GM12878 (cell line): ENCODE results near the gene NPVF. TPM values are rescaled to one million over a fixed set of nuclear protein-coding genes. Genes with fewer than 3 reads are reported as not detected.

Experiments
- ATAC-seq: fragments of 200-7000 bp; cut with Tn5 transposase; 3 replicates; pipeline ENCODE4 v1.9.1; 2020; ENCODE audit warnings: mild to moderate bottlenecking, moderate library complexity
- BruUV-seq: library from RNA; stranded (reverse); fragments of 400-500 nt; replicated peaks from 2 replicates; lab custom pipeline; 2021; lab: Mats Ljungman, UMichigan
- CTCF ChIA-PET: fragments of 300-600 bp; sonication (Branson Sonifier 250); formaldehyde crosslinking; extraction: SDS; loops from one replicate; lab custom pipeline; 2021; ENCODE audit warnings: inconsistent platforms; lab: Yijun Ruan, JAX
- POLR2A ChIA-PET: fragments of 350-600 bp; formaldehyde crosslinking; extraction: SDS; loops from one replicate; lab custom pipeline; 2021; ENCODE audit warnings: inconsistent platforms; lab: Charles Lee
- RAD21 ChIA-PET: fragments of 300-600 bp; sonication (Branson Sonifier 250); formaldehyde crosslinking; loops from one replicate; lab custom pipeline; 2023; ENCODE audit warnings: antibody characterized with exemption; ENCODE audit not compliant: unreplicated experiment; lab: Charles Lee
- SMC1A ChIA-PET: fragments of 300-600 bp; sonication (Branson Sonifier 250); formaldehyde crosslinking; loops from one replicate; lab custom pipeline; 2023; ENCODE audit not compliant: unreplicated experiment, uncharacterized antibody; lab: Charles Lee
- DNase-seq: peaks from one replicate; pipeline ENCODE4 v3.0.0-alpha.2; 2011; ENCODE audit warnings: low read depth, low spot score
- FAIRE-seq: peaks from 3 replicates; lab custom pipeline; 2011; peaks lifted over from hg19 to GRCh38; lab: Jason Lieb, UNC
- H2AFZ ChIP-seq: 2 replicates; pipeline ENCODE4 v1.6.0; 2011; ENCODE audit warnings: low read depth, low read length, control low read depth; ENCODE audit not compliant: control insufficient read depth
- H3K27ac ChIP-seq: 2 replicates; pipeline ENCODE4 v1.5.1; 2011; ENCODE audit warnings: control low read depth; ENCODE audit not compliant: control insufficient read depth, insufficient read depth
- H3K27me3 ChIP-seq, 2 experiments: replicated peaks in 1 of 2; 2 replicates each; pipeline versions ENCODE4 v1.6.0 to v1.6.1; 2011; ENCODE audit warnings: low read length in 1 of 2; ENCODE audit not compliant: control insufficient read depth in 2 of 2, insufficient read depth in 2 of 2
- H3K36me3 ChIP-seq, 2 experiments: 2 replicates each; pipeline ENCODE4 v1.5.1; 2011; ENCODE audit warnings: low read length in 1 of 2; ENCODE audit not compliant: control insufficient read depth in 2 of 2, insufficient read depth in 2 of 2
- H3K4me1 ChIP-seq: 2 replicates; pipeline ENCODE4 v1.6.1; 2011; ENCODE audit warnings: mild to moderate bottlenecking, low read length, moderate library complexity, mixed read lengths; ENCODE audit not compliant: control insufficient read depth, insufficient read depth
- H3K4me2 ChIP-seq: 2 replicates; pipeline ENCODE4 v1.6.0; 2011; ENCODE audit warnings: control low read depth; ENCODE audit not compliant: control insufficient read depth, insufficient read depth
- H3K4me3 ChIP-seq: fragments of 200-600 bp; sonication (generic); 2 replicates; pipeline ENCODE4 v1.5.1; 2016
- H3K79me2 ChIP-seq: 2 replicates; pipeline ENCODE4 v1.6.0; 2011; ENCODE audit warnings: low read length; ENCODE audit not compliant: control insufficient read depth, insufficient read depth
- H3K9ac ChIP-seq: 2 replicates; pipeline ENCODE4 v1.8.0; 2011; ENCODE audit warnings: low read length, control low read depth, mixed read lengths; ENCODE audit not compliant: control insufficient read depth, insufficient read depth
- H3K9me3 ChIP-seq: replicated peaks from 3 replicates; pipeline ENCODE4 v1.5.1; 2011; ENCODE audit warnings: mild to moderate bottlenecking, low read length; ENCODE audit not compliant: control insufficient read depth, insufficient read depth
- H4K20me1 ChIP-seq: 2 replicates; pipeline ENCODE4 v1.6.0; 2011; ENCODE audit not compliant: control insufficient read depth, insufficient read depth
- CHD1 ChIP-seq: IDR thresholded peaks from 2 replicates; pipeline ENCODE4 v1.6.1; 2012; ENCODE audit warnings: low read depth, low read length, improper control_type of control experiment
- ESRRA ChIP-seq: IDR thresholded peaks from 2 replicates; pipeline ENCODE4 v1.6.1; 2012; ENCODE audit warnings: mild to moderate bottlenecking, low read length, improper control_type of control experiment
- HCFC1 ChIP-seq: fragments of 150-350 bp; IDR thresholded peaks from 2 replicates; pipeline ENCODE4 v1.6.1; 2014; ENCODE audit warnings: low read length
- HDAC6 ChIP-seq: fragments of 200-600 bp; sonication (generic); IDR thresholded peaks from one replicate; pipeline ENCODE4 v1.8.0; 2017; ENCODE audit warnings: antibody characterized with exemption; ENCODE audit not compliant: unreplicated experiment
- WGBS: methylation state at CpG from one replicate; pipeline ENCODE4 v1.1.6; 2016; ENCODE audit warnings: low lambda C conversion rate; ENCODE audit not compliant: insufficient replicate concordance, insufficient coverage; ENCODE audit errors: missing lambda C conversion rate; 5-methylcytosine and 5-hydroxymethylcytosine counted together
- in situ Hi-C: fragments of 300-500 bp; cut with MboI; formaldehyde crosslinking; loops from 9 replicates; pipeline ENCODE4 v1.14.3; 2018; ENCODE audit warnings: mixed read lengths
- intact Hi-C: fragments of 100-400 bp; cut with micrococcal nuclease; formaldehyde crosslinking; loops from one replicate; pipeline ENCODE4 v1.14.2; 2022; ENCODE audit not compliant: unreplicated experiment
- polyA plus RNA-seq, 11 experiments: library from polyadenylated mRNA; depleted of rRNA in 4 of 11; unstranded in 6 of 11; stranded (reverse) in 5 of 11; fragments of >200 nt; fragmentation: Nextera tagmentation in 4 of 11; fragmentation: Illumina TruSeq in 1 of 11; extraction: Ambion mirVana in 4 of 11; extraction: Trizol in 1 of 11; gene quantifications; 1 replicate in 1 of 11; 2 replicates in 10 of 11; pipeline versions ENCODE4 v1.2.1 to v1.2.3, GENCODE V29; 2011 to 2016; ENCODE audit warnings: inconsistent platforms in 2 of 11, missing spikeins in 2 of 11, low read depth in 1 of 11
- total RNA-seq, 4 experiments: library from RNA; depleted of rRNA in 3 of 4; stranded (reverse); fragments of >200 nt in 3 of 4; fragmentation: Illumina TruSeq in 1 of 4; extraction: Trizol in 1 of 4; gene quantifications; 2 replicates each; pipeline versions ENCODE4 v1.2.1 to v1.2.3, GENCODE V29; 2013 to 2021
- TF ChIP-seq, protein P1 (sequence below): IDR thresholded peaks from 2 replicates; pipeline ENCODE4 v1.6.1; 2012; ENCODE audit warnings: low read depth, low read length, improper control_type of control experiment
- TF ChIP-seq, protein P2 (sequence below): fragments of 450-650 bp; IDR thresholded peaks from 2 replicates; pipeline ENCODE4 v1.6.1; 2017; ENCODE audit warnings: borderline replicate concordance
- TF ChIP-seq, protein P3 (sequence below): IDR thresholded peaks from 2 replicates; pipeline ENCODE4 v1.6.1; 2011; ENCODE audit warnings: borderline replicate concordance, low read depth, mild to moderate bottlenecking, moderate library complexity, low read length; ENCODE audit not compliant: insufficient read depth, poor library complexity, severe bottlenecking

The NPVF gene
- total and polyA plus RNA-seq, 10 of the 15 experiments (the other 5 are each of a cell fraction or from before 2014, with no cell fraction given), result not detected

DNA sequence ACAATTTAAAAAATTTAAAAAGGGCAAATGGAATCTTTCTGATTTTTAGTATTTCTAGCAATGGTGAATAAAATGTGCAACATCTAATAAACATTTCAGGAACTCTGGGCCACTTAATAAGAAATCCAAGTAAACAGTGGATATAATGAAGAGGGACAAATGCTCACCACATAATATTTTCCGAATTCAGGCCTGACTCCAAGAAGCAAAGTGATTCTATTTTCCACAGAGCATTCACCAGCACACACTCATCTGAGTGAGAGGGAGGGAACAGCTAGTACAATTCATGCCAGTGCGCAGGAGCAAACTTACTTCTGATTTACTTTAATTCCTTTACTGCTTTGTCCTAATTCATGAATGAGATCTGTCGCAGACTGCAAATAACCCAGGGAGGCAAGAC, 10.1 kb downstream of the NPVF start:
- POLR2A ChIA-PET, result no interaction called here
- H3K79me2 ChIP-seq, result no peaks in the 10 kb centered on the region
- H3K4me2 ChIP-seq, result no peak overlapping the region
- H3K4me3 ChIP-seq, result no peak overlapping the region
- intact Hi-C loops (no loop called here), in situ Hi-C loops (no loop called here)
- H3K9ac ChIP-seq, result no peak overlapping the region
- no TSS peak for BruUV-seq
- no peaks in the 10 kb centered on the region for H3K4me1 ChIP-seq
- H3K27me3 ChIP-seq, result peaks cover 0 to 2% of the 10 kb centered on the region in 2 experiments; a peak in 2 of 4 replicates
- no peak for TF ChIP-seq ESRRA
- TF ChIP-seq HDAC6, result no peak
- no peak for TF ChIP-seq CHD1
- TF ChIP-seq, protein P1, sequence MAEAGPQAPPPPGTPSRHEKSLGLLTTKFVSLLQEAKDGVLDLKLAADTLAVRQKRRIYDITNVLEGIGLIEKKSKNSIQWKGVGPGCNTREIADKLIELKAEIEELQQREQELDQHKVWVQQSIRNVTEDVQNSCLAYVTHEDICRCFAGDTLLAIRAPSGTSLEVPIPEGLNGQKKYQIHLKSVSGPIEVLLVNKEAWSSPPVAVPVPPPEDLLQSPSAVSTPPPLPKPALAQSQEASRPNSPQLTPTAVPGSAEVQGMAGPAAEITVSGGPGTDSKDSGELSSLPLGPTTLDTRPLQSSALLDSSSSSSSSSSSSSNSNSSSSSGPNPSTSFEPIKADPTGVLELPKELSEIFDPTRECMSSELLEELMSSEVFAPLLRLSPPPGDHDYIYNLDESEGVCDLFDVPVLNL, result no peak
- no peak for TF ChIP-seq HCFC1
- TF ChIP-seq, protein P2, sequence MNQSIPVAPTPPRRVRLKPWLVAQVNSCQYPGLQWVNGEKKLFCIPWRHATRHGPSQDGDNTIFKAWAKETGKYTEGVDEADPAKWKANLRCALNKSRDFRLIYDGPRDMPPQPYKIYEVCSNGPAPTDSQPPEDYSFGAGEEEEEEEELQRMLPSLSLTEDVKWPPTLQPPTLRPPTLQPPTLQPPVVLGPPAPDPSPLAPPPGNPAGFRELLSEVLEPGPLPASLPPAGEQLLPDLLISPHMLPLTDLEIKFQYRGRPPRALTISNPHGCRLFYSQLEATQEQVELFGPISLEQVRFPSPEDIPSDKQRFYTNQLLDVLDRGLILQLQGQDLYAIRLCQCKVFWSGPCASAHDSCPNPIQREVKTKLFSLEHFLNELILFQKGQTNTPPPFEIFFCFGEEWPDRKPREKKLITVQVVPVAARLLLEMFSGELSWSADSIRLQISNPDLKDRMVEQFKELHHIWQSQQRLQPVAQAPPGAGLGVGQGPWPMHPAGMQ, result no peak
- TF ChIP-seq, protein P3, sequence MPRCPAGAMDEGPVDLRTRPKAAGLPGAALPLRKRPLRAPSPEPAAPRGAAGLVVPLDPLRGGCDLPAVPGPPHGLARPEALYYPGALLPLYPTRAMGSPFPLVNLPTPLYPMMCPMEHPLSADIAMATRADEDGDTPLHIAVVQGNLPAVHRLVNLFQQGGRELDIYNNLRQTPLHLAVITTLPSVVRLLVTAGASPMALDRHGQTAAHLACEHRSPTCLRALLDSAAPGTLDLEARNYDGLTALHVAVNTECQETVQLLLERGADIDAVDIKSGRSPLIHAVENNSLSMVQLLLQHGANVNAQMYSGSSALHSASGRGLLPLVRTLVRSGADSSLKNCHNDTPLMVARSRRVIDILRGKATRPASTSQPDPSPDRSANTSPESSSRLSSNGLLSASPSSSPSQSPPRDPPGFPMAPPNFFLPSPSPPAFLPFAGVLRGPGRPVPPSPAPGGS, result no peak
- H3K9me3 ChIP-seq, result no peaks in the 10 kb centered on the region
- H2AFZ ChIP-seq, result no peak overlapping the region
- no peaks in the 10 kb centered on the region for H4K20me1 ChIP-seq
- DNase-seq (no peak), FAIRE-seq (no peak), ATAC-seq (no peak)
- CTCF ChIA-PET, result interaction anchor here (1.0 to 1.8 kb wide), 4 partner anchors 7 to 26 kb away, joined by 3 to 8 read pairs (median 4); no protein-coding TSS in a partner anchor
- no peak overlapping the region for H3K27ac ChIP-seq
- SMC1A ChIA-PET, result no interaction called here
- WGBS, result 12% methylated on average over 3 of the region's 3 CpGs
- H3K36me3 ChIP-seq, result no peaks in the 10 kb centered on the region
- RAD21 ChIA-PET, result no interaction called here
